Mesodermal cell (in vitro differentiated cells): ENCODE measurements around the gene TPRX2.
"Not testable (repeated sequence)": the region's sequence is repeated elsewhere in the genome, so short reads cannot be mapped to it uniquely, and the experiment has no call there.

Experiments used
- H3K27ac ChIP-seq: 2 replicates; pipeline ENCODE4 v1.7.0; 2013; ENCODE audit warnings: mild to moderate bottlenecking, low read depth, low read length, moderate library complexity; ENCODE audit not compliant: severe bottlenecking
- H3K36me3 ChIP-seq: 2 replicates; pipeline ENCODE4 v1.7.1; 2013; ENCODE audit warnings: mild to moderate bottlenecking, low read length, moderate library complexity; ENCODE audit not compliant: control insufficient read depth, insufficient read depth
- H3K4me1 ChIP-seq: one replicate; pipeline ENCODE4 v1.7.1; 2013; ENCODE audit warnings: mild to moderate bottlenecking, low read length; ENCODE audit not compliant: insufficient read depth, control insufficient read depth, poor library complexity, severe bottlenecking
- H3K4me3 ChIP-seq: 2 replicates; pipeline ENCODE4 v1.7.0; 2013; ENCODE audit warnings: low read length, control low read depth, mild to moderate bottlenecking; ENCODE audit not compliant: insufficient read depth, poor library complexity, severe bottlenecking; ENCODE audit errors: extremely low read depth
- H3K9me3 ChIP-seq: 2 replicates; pipeline ENCODE4 v1.7.1; 2013; ENCODE audit warnings: mild to moderate bottlenecking, low read length, moderate library complexity; ENCODE audit not compliant: control insufficient read depth
- WGBS, 2 experiments: methylation state at CpG; one replicate each; pipeline ENCODE4 v1.1.5; 2013; ENCODE audit warnings: missing lambda C conversion rate in 2 of 2; ENCODE audit not compliant: insufficient coverage in 2 of 2; 5-methylcytosine and 5-hydroxymethylcytosine counted together

Gene TPRX2

DNA sequence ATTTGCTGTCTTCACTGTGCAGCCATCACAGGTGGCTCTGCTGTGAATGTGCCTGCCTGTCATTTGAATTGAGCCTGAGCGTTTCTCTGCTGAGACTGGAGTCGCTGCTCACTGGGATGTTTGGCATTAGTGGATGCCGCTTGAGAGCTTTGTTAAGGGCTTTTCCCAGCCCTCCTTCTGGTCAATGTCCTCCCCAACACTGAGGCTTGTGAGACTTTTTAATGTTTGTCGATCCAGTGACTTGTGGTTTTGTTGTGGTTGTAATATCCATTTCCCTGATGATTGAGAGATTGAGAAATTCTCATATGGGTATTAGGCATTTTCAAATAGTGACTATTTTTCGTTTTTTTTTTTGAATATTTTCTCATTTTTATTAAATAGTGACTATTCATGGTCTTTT lies 2.6 kb downstream of the TPRX2 start:
- Histone ChIP-seq H3K27ac (no peak overlapping the region), H3K4me1 (no peaks in the 10 kb centered on the region), H3K36me3 (no peaks in the 10 kb centered on the region), H3K4me3 (no peak overlapping the region), H3K9me3 (no peaks in the 10 kb centered on the region)
- WGBS, 2 experiments = 96 to 100% methylated on average over 2 to 3 of the region's 5 CpGs

DNA sequence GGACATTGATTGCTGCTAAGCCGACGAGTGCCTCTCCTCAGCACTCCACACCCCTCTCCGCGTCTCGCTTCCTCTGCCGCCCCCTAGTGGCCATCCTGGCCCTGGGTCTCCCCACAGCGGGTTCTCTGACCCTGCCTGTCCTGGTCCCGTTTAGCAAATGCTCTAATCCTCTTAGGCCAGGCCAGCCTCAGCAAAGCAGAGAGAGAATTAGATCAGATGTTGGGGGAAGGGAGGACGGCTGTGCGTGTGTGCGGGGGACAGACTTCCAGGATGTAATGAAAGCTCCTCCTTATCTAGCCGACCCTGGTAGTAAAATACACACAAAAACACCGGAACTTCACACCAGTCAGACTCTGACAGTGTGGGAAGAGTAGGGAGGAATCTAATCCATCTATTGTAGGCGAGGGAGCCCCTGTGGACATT lies 4.5 kb downstream of the TPRX2 start:
- peak overlapping the region; percentile 59 for H3K27ac ChIP-seq

DNA sequence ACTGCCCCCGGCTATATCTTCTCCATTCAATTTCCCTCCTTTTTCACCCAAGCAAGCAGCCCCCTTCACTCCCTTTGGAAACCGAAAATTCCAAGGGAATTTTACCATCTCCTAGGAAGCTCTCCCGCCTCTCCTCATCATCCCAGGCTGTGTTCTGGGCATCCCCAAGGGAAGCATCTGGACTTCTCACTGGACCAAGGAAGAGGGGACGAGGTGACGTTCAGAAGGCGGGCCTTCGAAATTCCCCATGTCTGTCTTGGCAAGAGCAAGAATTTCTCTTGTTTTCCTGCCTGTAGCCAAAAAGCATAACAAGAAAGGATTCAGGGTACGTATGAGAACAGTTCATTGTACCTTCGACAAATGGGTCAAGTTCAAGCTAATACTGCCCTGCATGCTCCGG lies 6.1 kb downstream of the TPRX2 start:
- WGBS, 2 experiments = 89 to 94% methylated on average over 7 to 9 of the region's 10 CpGs
- no peak overlapping the region for H3K4me3 ChIP-seq

More for the DNA sequence above, 4.5 kb downstream of the TPRX2 start:
- Histone ChIP-seq H3K9me3 (no peaks in the 10 kb centered on the region), H3K4me1 (no peaks in the 10 kb centered on the region), H3K36me3 (no peaks in the 10 kb centered on the region), H3K4me3 (no peak overlapping the region)
- 16% methylated on average over 7 to 8 of the region's 14 CpGs for WGBS, 2 experiments

DNA sequence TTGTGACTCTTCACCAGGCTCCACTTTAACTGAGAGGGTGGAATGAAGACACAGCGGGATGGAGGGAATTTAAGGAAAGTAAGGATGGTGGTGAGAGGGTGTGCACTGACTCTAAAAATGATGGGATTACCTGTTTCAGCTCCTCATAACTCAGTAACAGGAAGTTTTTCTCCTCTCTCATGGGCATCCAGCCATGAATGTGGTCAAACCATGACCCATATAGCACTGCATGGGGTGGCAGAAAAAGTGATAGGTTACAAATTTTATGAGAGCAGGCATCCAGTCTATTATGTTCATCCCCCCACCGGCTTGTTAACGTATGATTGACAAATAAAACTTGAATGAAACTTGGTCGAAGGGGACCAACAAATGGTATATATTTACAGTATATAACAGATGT lies 19.9 kb downstream of the TPRX2 start:
- no peaks in the 10 kb centered on the region for H3K36me3 ChIP-seq
- H3K27ac ChIP-seq = no peak overlapping the region
- H3K4me1 ChIP-seq = no peaks in the 10 kb centered on the region
- H3K9me3 ChIP-seq = no peaks in the 10 kb centered on the region
- no CpG with 5 or more reads among the region's 4 CpGs for WGBS, 2 experiments
- H3K4me3 ChIP-seq = no peak overlapping the region

More for the DNA sequence above, 6.1 kb downstream of the TPRX2 start:
- Histone ChIP-seq H3K27ac (no peak overlapping the region), H3K36me3 (no peaks in the 10 kb centered on the region), H3K4me1 (no peaks in the 10 kb centered on the region), H3K9me3 (no peaks in the 10 kb centered on the region)

DNA sequence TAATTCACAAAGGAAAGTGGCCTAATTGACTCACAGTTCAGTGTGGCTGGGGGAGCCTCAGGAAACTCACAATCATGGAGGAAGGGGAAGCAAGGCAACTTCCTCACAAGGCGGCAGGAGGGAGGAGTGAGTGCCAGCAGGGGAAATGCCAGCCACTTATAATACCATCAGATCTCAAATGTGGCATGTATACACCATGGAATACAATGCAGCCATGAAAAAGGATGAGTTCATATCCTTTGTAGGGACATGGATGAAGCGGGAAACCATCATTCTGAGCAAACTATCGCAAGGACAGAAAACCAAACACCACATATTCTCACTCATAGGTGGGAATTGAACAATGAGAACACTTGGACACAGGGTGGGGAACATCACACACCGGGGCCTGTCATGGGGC lies 20.4 kb downstream of the TPRX2 start:
- H3K4me1 ChIP-seq, H3K4me3 ChIP-seq, H3K36me3 ChIP-seq, H3K9me3 ChIP-seq, H3K27ac ChIP-seq: not testable (repeated sequence)
- WGBS, 2 experiments = no CpG with 5 or more reads among the region's 4 CpGs

DNA sequence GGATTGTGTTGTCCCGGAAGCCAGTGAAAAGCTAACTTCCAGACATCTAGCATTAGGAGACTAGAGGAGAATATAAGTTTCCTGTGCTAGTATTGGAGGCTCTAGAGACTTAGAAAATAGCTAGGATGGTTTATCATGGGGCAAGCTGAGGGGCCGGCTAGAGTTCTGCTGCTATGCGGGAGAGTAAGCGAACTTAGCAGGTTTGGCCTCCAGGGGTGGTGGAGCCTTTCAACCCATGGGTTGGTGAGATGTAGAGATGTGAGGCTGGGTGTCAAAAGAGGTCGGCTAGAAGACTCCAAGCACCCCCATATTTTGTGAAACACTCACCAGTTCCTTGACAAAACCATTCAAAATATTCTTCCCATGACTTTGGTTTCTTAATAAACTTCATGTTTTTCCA lies 22.7 kb downstream of the TPRX2 start:
- H3K4me1 ChIP-seq = no peaks in the 10 kb centered on the region
- H3K4me3 ChIP-seq = no peak overlapping the region
- no peaks in the 10 kb centered on the region for H3K9me3 ChIP-seq
- WGBS, 2 experiments = 100% methylated on average over 1 of the region's 5 CpGs
- H3K27ac ChIP-seq = no peak overlapping the region
- no peaks in the 10 kb centered on the region for H3K36me3 ChIP-seq

DNA sequence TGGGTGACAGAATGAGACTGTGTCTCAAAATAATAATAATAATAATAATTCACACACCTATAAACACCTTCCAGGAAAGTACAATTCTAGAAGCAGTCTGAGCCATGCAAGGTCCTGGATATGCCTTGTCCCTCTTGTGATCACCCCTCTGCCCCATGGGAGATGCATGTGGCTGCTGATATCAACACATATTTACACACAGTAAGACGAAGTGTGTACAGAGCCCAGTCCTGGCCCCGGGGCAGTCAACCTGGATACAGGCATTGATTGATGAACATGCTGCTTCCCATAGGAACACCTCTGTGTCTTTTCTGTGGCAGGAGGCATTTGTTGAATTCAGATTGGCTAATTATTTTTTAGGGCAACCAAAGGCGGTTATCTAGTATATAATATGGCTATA lies 23.9 kb downstream of the TPRX2 start:
- no peaks in the 10 kb centered on the region for H3K4me1 ChIP-seq
- no peak overlapping the region for H3K27ac ChIP-seq
- no peaks in the 10 kb centered on the region for H3K9me3 ChIP-seq
- 88% methylated on average over 1 of the region's 3 CpGs; no CpG with 5 or more reads in 1 of the 2 experiments for WGBS, 2 experiments
- no peaks in the 10 kb centered on the region for H3K36me3 ChIP-seq
- no peak overlapping the region for H3K4me3 ChIP-seq

DNA sequence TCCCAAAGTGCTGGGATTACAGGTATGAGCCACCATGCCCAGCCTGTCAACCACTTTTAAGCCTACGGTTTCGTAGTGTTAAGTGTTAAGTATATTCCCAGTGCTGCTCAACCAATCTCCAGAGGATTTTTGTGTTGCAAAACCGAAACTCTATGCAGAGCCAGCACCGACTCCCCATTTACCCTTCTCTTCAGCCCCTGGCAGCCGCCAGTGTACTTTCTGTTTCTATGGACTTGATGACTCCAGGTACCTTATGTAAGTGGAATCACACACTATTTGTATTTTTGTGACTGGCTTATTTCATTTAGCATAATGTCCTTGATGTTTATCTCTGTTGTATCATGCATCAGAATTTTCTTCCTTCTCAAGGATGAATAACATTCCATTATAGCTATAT lies 26.0 kb downstream of the TPRX2 start:
- no peaks in the 10 kb centered on the region for H3K4me1 ChIP-seq
- no peak overlapping the region for H3K27ac ChIP-seq
- H3K36me3 ChIP-seq = no peaks in the 10 kb centered on the region
- H3K9me3 ChIP-seq = no peaks in the 10 kb centered on the region
- H3K4me3 ChIP-seq = no peak overlapping the region
- WGBS, 2 experiments = 86 to 90% methylated on average over 3 to 4 of the region's 5 CpGs

DNA sequence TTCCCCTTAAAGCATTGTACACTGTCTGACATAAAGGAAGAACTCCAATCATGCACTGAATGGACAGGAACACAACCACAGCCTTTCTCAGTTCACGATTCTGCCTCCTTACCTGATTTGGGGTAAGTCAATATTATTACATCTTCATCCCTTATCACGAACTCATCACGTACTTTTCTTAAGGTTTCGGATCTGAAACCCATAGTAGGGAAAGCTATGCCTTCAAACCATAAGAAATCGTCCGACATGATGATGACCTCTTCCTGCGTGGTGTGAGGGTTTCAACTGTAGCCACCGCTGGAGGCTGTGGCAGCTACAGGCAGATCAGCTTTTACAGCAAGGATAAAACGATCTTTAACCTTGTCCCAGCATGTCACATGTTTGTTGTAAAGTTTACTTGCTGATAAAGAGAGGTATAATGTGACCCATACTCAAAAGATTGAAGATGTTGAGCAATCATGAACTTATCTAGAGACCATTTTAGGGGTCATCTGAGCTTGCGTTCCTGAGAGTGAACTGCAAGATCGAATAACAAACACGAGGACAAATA lies 27.1 kb downstream of the TPRX2 start, which contains the start of gene SULT2A1:
SULT2A1 (minus strand) TSS at position 306 of the 550 bp plus-strand sequence; CDS start at position 248, 58 bp downstream.
- WGBS, 2 experiments = 84 to 90% methylated on average over 8 to 9 of the region's 12 CpGs

DNA sequence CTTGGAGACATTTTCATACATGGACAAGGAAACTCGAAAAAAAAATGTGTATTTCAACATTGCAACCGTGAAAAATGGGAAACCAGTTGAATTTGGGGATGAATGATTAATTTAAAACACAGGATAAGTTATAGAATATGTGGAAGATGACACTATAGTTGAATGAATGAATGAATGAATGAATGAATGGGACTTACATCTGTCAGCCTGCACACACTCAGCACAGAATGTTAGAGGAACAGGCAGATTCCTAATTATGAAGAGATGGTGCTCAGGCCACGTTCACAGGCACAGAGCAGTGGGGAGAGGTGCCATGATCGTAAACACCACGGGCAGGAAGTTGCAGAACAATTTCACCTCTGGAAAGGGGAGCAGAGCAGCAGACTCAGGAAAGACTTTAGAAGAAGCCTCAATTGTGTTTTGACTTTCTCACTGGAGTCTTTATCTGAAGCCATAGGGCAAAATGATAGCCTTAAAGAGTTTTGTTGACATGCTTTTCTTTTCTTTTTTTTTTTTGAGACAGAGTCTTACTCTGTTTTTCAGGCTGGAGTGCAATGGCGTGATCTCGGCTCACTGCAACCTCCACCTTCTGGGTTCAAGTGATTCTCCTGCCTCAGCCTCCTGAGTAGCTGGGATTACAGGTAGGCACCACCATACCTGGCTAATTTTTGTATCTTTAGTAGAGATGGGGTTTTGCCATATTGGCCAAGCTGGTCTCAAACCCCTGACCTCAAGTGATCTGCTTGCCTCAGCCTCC lies 32.0 kb downstream of the TPRX2 start:
- Histone ChIP-seq H3K4me1 (peaks cover 4% of the 10 kb centered on the region), H3K4me3 (no peak overlapping the region), H3K27ac (no peak overlapping the region), H3K9me3 (peaks cover 12% of the 10 kb centered on the region), H3K36me3 (no peaks in the 10 kb centered on the region)
- 85 to 87% methylated on average over 5 of the region's 7 CpGs for WGBS, 2 experiments

More for the DNA sequence above, 27.1 kb downstream of the TPRX2 start, which contains the start of gene SULT2A1:
- Histone ChIP-seq H3K4me1 (no peaks in the 10 kb centered on the region), H3K36me3 (no peaks in the 10 kb centered on the region), H3K9me3 (no peaks in the 10 kb centered on the region), H3K4me3 (no peak within 1 kb of the TSS), H3K27ac (no peak within 1 kb of the TSS)

DNA sequence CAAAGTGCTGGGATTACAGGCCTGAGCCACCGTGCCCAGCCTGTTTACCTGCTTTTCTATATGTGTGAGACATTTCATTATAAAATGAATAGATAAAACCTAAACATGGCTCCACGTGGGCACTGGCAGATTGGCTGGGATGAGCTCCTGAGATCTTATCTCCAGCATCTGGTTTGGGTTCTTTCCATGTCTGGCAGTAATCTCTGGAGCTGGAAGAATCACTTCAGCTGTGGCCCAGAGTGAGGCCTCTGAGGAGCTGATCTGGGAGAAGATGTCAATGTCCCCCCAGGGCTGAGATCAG lies 32.5 kb downstream of the TPRX2 start:
- Histone ChIP-seq H3K9me3 (peaks cover 12% of the 10 kb centered on the region), H3K4me1 (peaks cover 4% of the 10 kb centered on the region), H3K36me3 (no peaks in the 10 kb centered on the region), H3K4me3 (no peak overlapping the region), H3K27ac (peak overlapping the region; percentile 46)
- 50% methylated on average over 1 of the region's 2 CpGs; no CpG with 5 or more reads in 1 of the 2 experiments for WGBS, 2 experiments
